Adipose tissue (tissue), 3 donors: Measurements from ENCODE around the gene COMMD3. TPM values are rescaled to one million over a fixed set of nuclear protein-coding genes. Genes with fewer than 3 reads are reported as not detected.

Experiments
- H3K27ac ChIP-seq: one replicate; pipeline ENCODE4 v1.5.1; 2013; ENCODE audit warnings: low read depth, low read length
- WGBS, 3 donors: extraction: QIAGEN DNeasy Blood & Tissue Kit; methylation state at CpG; one replicate each; pipeline ENCODE4 v1.1.7; 2013; 5-methylcytosine and 5-hydroxymethylcytosine counted together
- polyA plus RNA-seq, 3 donors: library from polyadenylated mRNA; stranded (reverse); fragments of 200-250 nt; gene quantifications; one replicate each; pipeline ENCODE4 v1.2.3, GENCODE V29; 2013
- donor health status: healthy with polysubstance abuse.
- donor health status: Bipolar disorder and iron deficiency.
- donor health status: healthy.

Gene COMMD3
- polyA plus RNA-seq, 3 donors = 30.2 to 65.8 (median 48.4) TPM

GRCh38 chr10:22317771-22318565 is 1.8 kb downstream of the COMMD3 start:
- 83 to 94% (median 91%) methylated on average over 6 of the region's 6 CpGs for WGBS, 3 donors
- H3K27ac ChIP-seq = no peak overlapping the region

DNA sequence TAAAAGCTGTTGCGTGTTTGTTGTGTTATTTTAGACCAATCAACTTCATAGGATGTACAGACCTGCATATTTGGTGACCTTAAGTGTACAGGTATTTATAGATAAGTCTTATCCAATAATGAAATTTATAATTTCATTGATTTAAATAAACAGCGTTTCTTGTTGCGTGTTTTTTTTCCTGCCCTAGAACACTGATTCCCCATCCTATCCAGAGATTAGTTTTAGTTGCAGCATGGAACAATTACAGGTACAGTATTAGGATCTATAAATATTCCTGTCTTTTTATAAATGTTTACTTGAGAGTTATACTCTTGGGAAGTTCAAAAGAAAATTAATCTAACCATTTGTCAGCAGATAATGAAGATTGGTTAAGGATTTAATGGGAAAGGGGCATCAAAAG is 2.6 kb downstream of the COMMD3 start:
- no peak overlapping the region for H3K27ac ChIP-seq
- 94 to 97% (median 96%) methylated on average over 3 of the region's 3 CpGs for WGBS, 3 donors

- 80 to 92% (median 81%) methylated on average over 10 of the region's 10 CpGs for WGBS, 3 donors
- no peak overlapping the region for H3K27ac ChIP-seq
Measured at GRCh38 chr10:22319547-22319979, 3.4 kb downstream of the COMMD3 start.

- H3K27ac ChIP-seq = no peak overlapping the region
- 8 to 21% (median 8%) methylated on average over 22 to 30 of the region's 30 CpGs for WGBS, 3 donors
Measured at GRCh38 chr10:22319980-22320558, 3.9 kb downstream of the COMMD3 start.

GRCh38 chr10:22320591-22321155 is 4.5 kb downstream of the COMMD3 start, which contains the start of gene BMI1:
Gene BMI1, plus strand, starts transcription at chr10:22321099. Its CDS starts 5,351 bp downstream, at chr10:22326450.
- 0 to 1% (median 0%) methylated on average over 23 to 73 of the region's 85 CpGs for WGBS, 3 donors
- H3K27ac ChIP-seq = peak within 1 kb of the TSS; percentile 46

- 0 to 1% (median 1%) methylated on average over 53 to 83 of the region's 114 CpGs for WGBS, 3 donors
- no peak overlapping the region for H3K27ac ChIP-seq
Measured at GRCh38 chr10:22321156-22321923, 5.2 kb downstream of the COMMD3 start.

DNA sequence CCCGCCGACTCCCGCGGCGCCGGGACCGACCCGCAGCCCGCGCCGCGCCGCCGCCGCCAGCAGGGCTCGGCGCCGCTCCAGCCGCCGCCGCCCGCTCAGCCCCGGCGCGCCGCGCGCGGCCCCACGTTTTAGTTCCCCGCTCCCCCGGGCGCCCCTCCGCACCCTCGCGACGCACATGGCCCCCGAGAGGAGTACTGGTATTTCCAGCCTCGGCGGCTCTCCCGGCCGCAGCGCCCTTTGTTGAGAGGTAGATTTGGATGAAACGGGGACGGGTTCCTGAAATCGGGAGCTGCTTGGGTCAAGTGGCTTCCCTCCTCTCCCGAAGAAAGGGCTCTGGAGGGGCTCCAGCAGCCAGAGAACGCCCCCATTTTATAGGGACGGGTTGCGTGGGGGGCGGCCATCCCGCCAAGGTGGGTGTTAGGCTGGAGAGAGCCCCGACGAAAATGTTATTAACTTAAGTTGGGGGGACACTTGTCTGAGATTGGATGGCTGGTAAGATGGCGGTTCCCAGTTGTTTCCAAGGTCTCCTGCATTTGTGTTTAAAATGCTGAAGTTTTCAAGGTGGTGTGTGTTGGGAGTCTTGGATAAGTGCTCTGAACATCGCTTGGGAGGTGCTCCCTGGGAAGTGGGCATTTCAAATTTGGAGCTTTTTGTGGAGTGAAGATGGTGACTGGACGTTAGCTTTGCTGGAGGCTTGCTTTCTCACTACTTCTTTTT is 5.9 kb downstream of the COMMD3 start:
- no peak overlapping the region for H3K27ac ChIP-seq
- 2 to 3% (median 2%) methylated on average over 26 to 57 of the region's 57 CpGs for WGBS, 3 donors

DNA sequence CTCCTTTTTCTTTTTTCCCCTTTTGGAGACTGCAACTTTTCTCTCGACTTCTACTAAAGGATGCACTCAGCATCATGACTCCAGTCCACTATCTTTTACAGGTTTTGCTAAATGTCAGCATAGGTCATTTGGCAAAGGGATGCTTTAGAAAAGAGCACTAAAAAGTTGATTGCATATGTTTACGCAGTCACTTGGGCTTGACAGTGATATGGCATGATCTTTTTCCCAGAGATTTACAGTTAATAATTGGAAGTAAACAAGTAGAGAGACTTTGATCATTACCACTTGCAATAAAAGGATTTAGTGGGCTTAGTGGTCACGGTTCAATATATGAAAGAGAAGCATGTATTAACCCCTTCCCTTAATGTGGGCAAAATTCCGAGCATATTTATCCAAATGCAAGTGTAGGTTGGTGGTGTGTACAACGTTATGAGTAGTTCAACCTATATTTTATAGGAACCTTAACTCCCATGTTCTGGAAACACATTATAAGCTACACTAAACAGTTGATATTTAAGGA is 6.5 kb downstream of the COMMD3 start:
- no peak overlapping the region for H3K27ac ChIP-seq
- 74 to 79% (median 78%) methylated on average over 5 of the region's 5 CpGs for WGBS, 3 donors

GRCh38 chr10:22323538-22324305 is 7.5 kb downstream of the COMMD3 start:
- H3K27ac ChIP-seq = no peak overlapping the region
- WGBS, 3 donors = 62 to 88% (median 88%) methylated on average over 5 of the region's 5 CpGs

- no peak overlapping the region for H3K27ac ChIP-seq
- WGBS, 3 donors = 74 to 79% (median 78%) methylated on average over 4 of the region's 4 CpGs
Measured at GRCh38 chr10:22324413-22324812, 8.2 kb downstream of the COMMD3 start.

GRCh38 chr10:22324893-22325271 is 8.7 kb downstream of the COMMD3 start:
- WGBS, 3 donors = 1 to 8% (median 5%) methylated on average over 9 of the region's 9 CpGs
- H3K27ac ChIP-seq = no peak overlapping the region

DNA sequence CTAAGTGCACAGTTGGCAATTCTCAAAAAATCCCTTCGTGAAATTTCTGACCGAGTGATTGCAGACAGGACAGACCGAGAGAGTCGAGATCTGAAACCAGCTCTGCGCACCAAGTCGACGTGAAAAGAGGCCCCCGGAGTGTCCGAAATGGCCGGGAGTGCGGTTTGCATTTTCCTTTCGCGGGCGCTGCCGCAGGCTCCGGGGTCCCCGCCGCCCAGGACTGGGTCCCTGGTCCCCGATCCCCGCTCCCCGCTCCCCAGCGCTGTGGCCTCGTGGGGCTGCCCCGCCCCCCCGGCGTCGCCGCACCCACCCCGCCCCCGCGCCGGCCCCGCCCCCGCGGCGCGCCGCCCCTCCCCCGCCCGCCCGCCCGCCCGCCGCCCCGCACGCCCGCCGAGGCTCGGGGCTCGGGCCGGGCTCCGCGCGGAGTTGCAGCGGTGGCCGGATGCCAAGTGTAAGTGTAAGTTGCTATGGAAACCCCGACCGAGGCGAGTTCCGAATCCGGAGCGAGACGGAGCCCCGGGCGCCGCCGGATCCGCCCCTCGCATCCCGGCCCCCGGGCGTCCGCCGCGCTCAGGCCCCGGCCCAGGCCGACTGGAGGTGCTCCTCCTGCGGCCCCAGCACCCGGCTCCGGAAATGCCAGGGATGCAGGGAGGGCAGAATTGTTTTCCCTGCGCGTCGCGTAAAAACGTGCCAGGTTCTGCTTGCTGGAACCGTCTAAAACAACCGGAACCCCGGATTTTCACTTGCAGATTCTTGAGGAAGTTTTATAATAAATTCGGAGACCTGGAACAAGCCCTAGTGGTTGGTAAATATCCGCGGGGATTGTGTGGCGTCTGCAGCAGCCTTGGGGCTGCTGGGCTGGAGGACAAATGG is 9.3 kb downstream of the COMMD3 start:
- WGBS, 3 donors = 1 to 4% (median 1%) methylated on average over 64 to 92 of the region's 92 CpGs

DNA sequence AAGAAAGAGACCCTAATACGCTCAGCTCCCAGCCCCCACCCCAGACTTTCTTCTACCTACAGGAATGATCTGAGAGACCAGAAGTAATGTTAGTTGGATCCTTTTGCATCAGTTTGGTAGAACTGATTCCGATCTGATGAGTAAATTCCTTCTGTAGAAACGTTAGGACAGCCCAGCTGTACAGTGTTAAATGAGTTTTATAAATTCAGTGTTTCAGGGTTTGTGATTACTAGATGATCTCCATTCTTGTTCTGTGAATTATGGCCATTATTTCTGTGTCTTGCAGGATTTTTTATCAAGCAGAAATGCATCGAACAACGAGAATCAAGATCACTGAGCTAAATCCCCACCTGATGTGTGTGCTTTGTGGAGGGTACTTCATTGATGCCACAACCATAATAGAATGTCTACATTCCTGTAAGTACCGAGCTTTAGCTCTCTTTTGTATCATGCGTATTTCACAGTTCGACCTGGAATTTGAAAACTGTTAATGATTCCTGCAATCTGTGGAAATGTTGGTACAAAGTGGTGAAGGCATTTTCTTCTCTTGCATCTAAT is 10.0 kb downstream of the COMMD3 start:
- WGBS, 3 donors = 66 to 75% (median 68%) methylated on average over 8 of the region's 8 CpGs
- H3K27ac ChIP-seq = no peak overlapping the region

More for the DNA sequence above, 9.3 kb downstream of the COMMD3 start:
- peak overlapping the region; percentile 26 for H3K27ac ChIP-seq

DNA sequence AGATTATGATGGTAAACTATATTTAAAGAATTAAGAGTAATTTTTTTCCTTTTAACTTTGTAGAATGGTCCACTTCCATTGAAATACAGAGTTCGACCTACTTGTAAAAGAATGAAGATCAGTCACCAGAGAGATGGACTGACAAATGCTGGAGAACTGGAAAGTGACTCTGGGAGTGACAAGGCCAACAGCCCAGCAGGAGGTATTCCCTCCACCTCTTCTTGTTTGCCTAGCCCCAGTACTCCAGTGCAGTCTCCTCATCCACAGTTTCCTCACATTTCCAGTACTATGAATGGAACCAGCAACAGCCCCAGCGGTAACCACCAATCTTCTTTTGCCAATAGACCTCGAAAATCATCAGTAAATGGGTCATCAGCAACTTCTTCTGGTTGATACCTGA is 13.0 kb downstream of the COMMD3 start:
- H3K27ac ChIP-seq = no peak overlapping the region
- 94 to 98% (median 95%) methylated on average over 3 of the region's 3 CpGs for WGBS, 3 donors

GRCh38 chr10:22332116-22332692 is 16.0 kb downstream of the COMMD3 start:
- 93 to 95% (median 94%) methylated on average over 7 of the region's 7 CpGs for WGBS, 3 donors
- no peak overlapping the region for H3K27ac ChIP-seq
